Smooth muscle cell (in vitro differentiated cells): ENCODE results near the gene TCEAL7. TPM values are rescaled to one million over a fixed set of nuclear protein-coding genes. Genes with fewer than 3 reads are reported as not detected.
A peak's percentile ranks its signal among the peaks of the same experiment; 100 is the strongest.

Source experiments
- DNase-seq: peaks from one replicate; lab custom pipeline; 2025; ENCODE audit not compliant: unreplicated experiment; lab: John Stamatoyannopoulos, UW
- H2AFZ ChIP-seq: fragments of 200-600 bp; sonication (generic); 2 replicates; pipeline ENCODE4 v1.6.0; 2016; ENCODE audit warnings: antibody characterized with exemption, low read depth, mild to moderate bottlenecking
- H3F3A ChIP-seq: fragments of 200-600 bp; sonication (generic); 2 replicates; pipeline ENCODE4 v1.6.0; 2017; ENCODE audit warnings: antibody characterized with exemption, low read depth
- H3K27ac ChIP-seq: fragments of 200-600 bp; sonication (generic); 2 replicates; pipeline ENCODE4 v1.5.1; 2016; ENCODE audit warnings: low read depth, mild to moderate bottlenecking
- H3K27me3 ChIP-seq: fragments of 200-600 bp; sonication (generic); 2 replicates; pipeline ENCODE4 v1.6.1; 2016; ENCODE audit warnings: low read depth, mild to moderate bottlenecking
- H3K36me3 ChIP-seq: fragments of 200-600 bp; sonication (generic); 2 replicates; pipeline ENCODE4 v1.5.1; 2016; ENCODE audit warnings: low read depth
- H3K4me1 ChIP-seq: fragments of 200-600 bp; sonication (generic); 2 replicates; pipeline ENCODE4 v1.5.1; 2016; ENCODE audit warnings: low read depth
- H3K4me2 ChIP-seq: fragments of 200-600 bp; sonication (generic); 2 replicates; pipeline ENCODE4 v1.6.0; 2016; ENCODE audit warnings: mild to moderate bottlenecking
- H3K4me3 ChIP-seq: fragments of 200-600 bp; sonication (generic); 2 replicates; pipeline ENCODE4 v1.5.1; 2016; ENCODE audit warnings: mild to moderate bottlenecking
- H3K79me2 ChIP-seq: fragments of 200-600 bp; sonication (generic); 2 replicates; pipeline ENCODE4 v1.6.0; 2016; ENCODE audit warnings: low read depth, mild to moderate bottlenecking
- H3K9ac ChIP-seq: fragments of 200-600 bp; sonication (generic); 2 replicates; pipeline ENCODE4 v1.6.0; 2016; ENCODE audit warnings: low read depth
- H3K9me3 ChIP-seq: fragments of 200-600 bp; sonication (generic); replicated peaks from 2 replicates; pipeline ENCODE4 v1.5.1; 2016; ENCODE audit warnings: low read depth
- H4K20me1 ChIP-seq: fragments of 200-600 bp; sonication (generic); 2 replicates; pipeline ENCODE4 v1.6.0; 2016; ENCODE audit warnings: low read depth
- CTCF ChIP-seq: fragments of 200-600 bp; sonication (generic); IDR thresholded peaks from 2 replicates; pipeline ENCODE4 v1.5.1; 2017; ENCODE audit warnings: borderline replicate concordance, mild to moderate bottlenecking, antibody characterized with exemption; ENCODE audit not compliant: insufficient read depth, poor library complexity, severe bottlenecking
- WGBS: methylation state at CpG from one replicate; pipeline ENCODE4 v1.1.7; 2016; ENCODE audit warnings: low lambda C conversion rate; 5-methylcytosine and 5-hydroxymethylcytosine counted together
- polyA plus RNA-seq: library from polyadenylated mRNA; unstranded; fragments of >200 nt; fragmentation: Nextera tagmentation; extraction: Ambion mirVana; gene quantifications from 2 replicates; pipeline ENCODE4 v1.2.1, GENCODE V29; 2016
- small RNA-seq: library from RNA; depleted of rRNA; stranded (forward); fragments of <200 nt; gene quantifications from one replicate; pipeline ENCODE3, GENCODE V24; 2014
- total RNA-seq: library from RNA; depleted of rRNA; stranded (reverse); fragments of >200 nt; gene quantifications from 2 replicates; pipeline ENCODE4 v1.2.3, GENCODE V29; 2014

Gene TCEAL7
- total and polyA plus RNA-seq, 2 experiments from 2014 or later, result 19.7 to 21.4 TPM

- Histone ChIP-seq H3K4me1 (no peaks in the 10 kb centered on the region), H3K9ac (peak overlapping the region; percentile 84), H3K27me3 (no peaks in the 10 kb centered on the region), H3K27ac (no peak overlapping the region), H3K79me2 (peaks cover 11% of the 10 kb centered on the region), H3K4me2 (peak overlapping the region; percentile 81), H3F3A (no peaks in the 10 kb centered on the region), H3K36me3 (no peaks in the 10 kb centered on the region), H4K20me1 (no peaks in the 10 kb centered on the region), H2AFZ (no peak overlapping the region), H3K4me3 (peak overlapping the region; percentile 77), H3K9me3 (no peaks in the 10 kb centered on the region)
- DNase-seq, result no peak
- 47% methylated on average over 4 of the region's 19 CpGs for WGBS
- TF ChIP-seq CTCF, result no peak
Observed at GRCh38 chrX:103376979-103377324, 46.9 kb downstream of the TCEAL7 start.

- Histone ChIP-seq H3K9me3 (no peaks in the 10 kb centered on the region), H3K4me2 (peak overlapping the region; percentile 81), H3K79me2 (peaks cover 11% of the 10 kb centered on the region), H3K4me3 (no peak overlapping the region), H3K9ac (no peak overlapping the region), H4K20me1 (no peaks in the 10 kb centered on the region), H2AFZ (no peak overlapping the region), H3F3A (no peaks in the 10 kb centered on the region), H3K4me1 (no peaks in the 10 kb centered on the region), H3K27ac (peak overlapping the region; percentile 43), H3K36me3 (no peaks in the 10 kb centered on the region), H3K27me3 (no peaks in the 10 kb centered on the region)
- DNase-seq, result no peak
- WGBS, result 49% methylated on average over 2 of the region's 2 CpGs
- TF ChIP-seq CTCF, result no peak
Observed at GRCh38 chrX:103378990-103379389, 49.0 kb downstream of the TCEAL7 start.

Small RNA genes lying within 50 kb of the gene (small RNA-seq; reads per million reads assigned to genes)
- gene Z92846.1, result not detected

Other genes starting within 250 kb of the TCEAL7 start
- gene NXF3, start 237.1 kb upstream of the TCEAL7 start, total RNA-seq, result not detected in 2 replicates
- not detected in 2 replicates for gene NXF3, start 237.1 kb upstream of the TCEAL7 start, polyA plus RNA-seq
- 48.7 and 50.3 TPM in 2 replicates for gene BEX4, start 115.1 kb upstream of the TCEAL7 start, total RNA-seq
- gene BEX4, start 115.1 kb upstream of the TCEAL7 start, polyA plus RNA-seq, result 89.9 and 107 TPM in 2 replicates
- 157 and 187 TPM in 2 replicates for gene TCEAL8, start 75.1 kb upstream of the TCEAL7 start, total RNA-seq
- gene TCEAL8, start 75.1 kb upstream of the TCEAL7 start, polyA plus RNA-seq, result 113 and 140 TPM in 2 replicates
- gene TCEAL5, start 53.5 kb upstream of the TCEAL7 start, total RNA-seq, result not detected in 2 replicates
- gene TCEAL5, start 53.5 kb upstream of the TCEAL7 start, polyA plus RNA-seq, result not detected in 2 replicates
- gene BEX2, start 19.2 kb upstream of the TCEAL7 start, total RNA-seq, result 4.7 and 6.6 TPM in 2 replicates
- gene BEX2, start 19.2 kb upstream of the TCEAL7 start, polyA plus RNA-seq, result 3.6 and 6.3 TPM in 2 replicates
- 255 and 302 TPM in 2 replicates for gene TCEAL9, start 26.3 kb downstream of the TCEAL7 start, total RNA-seq
- gene TCEAL9, start 26.3 kb downstream of the TCEAL7 start, polyA plus RNA-seq, result 232 and 267 TPM in 2 replicates
- gene BEX3, start 46.3 kb downstream of the TCEAL7 start, total RNA-seq, result 234 and 259 TPM in 2 replicates
- 445 and 554 TPM in 2 replicates for gene BEX3, start 46.3 kb downstream of the TCEAL7 start, polyA plus RNA-seq
- gene RAB40A, start 189.2 kb downstream of the TCEAL7 start, total RNA-seq, result 0.13 and 0.49 TPM in 2 replicates
- 0.63 and 0.85 TPM in 2 replicates for gene RAB40A, start 189.2 kb downstream of the TCEAL7 start, polyA plus RNA-seq